ENCODE measurements around the gene CCDC71L.

CCDC71L gene

DNA sequence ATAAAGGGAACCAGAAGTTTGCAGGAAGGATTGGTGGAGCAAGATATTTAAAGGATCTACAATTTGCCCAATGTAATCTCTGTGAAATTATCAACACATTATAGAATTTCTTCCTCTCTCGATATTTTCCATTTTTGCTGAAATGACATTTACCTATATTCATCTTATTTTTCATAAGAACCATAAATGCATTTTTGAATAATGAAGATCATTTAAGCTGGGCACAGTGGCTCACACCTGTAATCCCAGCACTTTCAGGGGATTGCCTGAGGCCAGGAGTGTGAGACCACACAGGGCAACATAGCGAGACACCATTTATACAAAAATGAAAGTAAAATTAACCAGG, 37.7 kb downstream of the CCDC71L start:
- no peak for DNase-seq

DNA sequence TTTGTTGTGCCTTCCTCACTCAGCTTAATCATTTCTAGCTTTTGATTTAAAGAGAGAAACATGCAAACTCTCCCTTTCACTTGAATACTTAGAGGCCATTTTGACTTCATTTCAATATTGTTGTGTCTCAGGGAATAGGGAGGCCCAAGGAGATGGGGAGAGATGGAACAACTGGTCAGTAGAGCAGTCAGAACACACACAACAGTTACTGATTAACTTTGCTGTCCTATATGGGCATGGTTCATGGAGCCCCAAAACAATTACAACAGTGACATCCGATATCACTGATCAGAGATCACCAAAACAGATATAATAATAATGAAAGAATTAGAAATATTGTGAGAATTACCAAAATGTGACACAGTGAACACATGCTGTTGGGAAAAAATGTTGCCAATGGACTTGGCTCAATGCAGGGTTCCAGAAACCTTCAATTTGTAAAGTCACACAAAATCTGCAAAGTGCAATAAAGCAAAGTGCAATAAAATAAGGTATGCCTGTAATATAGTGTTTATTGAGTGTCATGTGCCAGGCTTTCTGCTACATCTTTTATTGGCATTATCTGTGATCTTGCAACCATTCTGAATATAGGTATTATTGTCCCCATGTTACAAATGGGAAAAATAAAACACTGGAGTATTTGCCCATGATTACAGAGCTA, 38.2 kb downstream of the CCDC71L start:
- DNase-seq: no peak

DNA sequence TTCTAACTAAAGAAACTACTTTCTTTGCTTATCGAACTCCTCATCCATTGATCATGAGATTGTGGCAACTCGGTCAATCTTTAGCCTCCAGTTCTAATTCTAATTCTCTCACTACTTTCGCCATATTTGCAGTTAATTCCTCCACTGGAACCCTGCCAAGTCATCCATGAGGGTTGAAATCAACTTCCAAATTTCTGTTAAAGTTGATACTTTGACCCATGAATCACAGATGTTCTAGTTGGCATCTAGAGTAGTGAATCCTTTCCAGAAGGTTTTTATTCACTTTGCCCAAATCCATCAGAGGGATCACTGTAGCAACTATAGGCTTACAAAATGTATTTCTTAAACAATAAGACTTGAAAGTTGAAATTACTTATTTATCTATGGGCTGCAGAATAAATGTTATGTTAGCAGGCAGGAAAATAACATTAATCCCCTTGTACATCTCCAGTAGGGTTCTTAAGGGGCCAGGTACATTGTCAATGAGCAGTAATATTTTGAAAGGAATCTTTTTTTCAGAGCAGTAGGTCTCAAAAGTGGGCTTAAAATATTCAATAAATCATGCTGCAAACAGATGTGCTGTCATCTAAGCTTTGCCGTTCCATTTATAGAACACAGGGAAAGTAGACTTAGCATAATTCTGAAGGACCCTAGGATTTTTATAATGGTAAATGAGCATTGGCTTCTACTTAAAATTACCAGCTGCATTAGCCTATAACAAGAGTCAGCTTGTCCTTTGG, 39.4 kb downstream of the CCDC71L start:
- DNase-seq: no peak

DNA sequence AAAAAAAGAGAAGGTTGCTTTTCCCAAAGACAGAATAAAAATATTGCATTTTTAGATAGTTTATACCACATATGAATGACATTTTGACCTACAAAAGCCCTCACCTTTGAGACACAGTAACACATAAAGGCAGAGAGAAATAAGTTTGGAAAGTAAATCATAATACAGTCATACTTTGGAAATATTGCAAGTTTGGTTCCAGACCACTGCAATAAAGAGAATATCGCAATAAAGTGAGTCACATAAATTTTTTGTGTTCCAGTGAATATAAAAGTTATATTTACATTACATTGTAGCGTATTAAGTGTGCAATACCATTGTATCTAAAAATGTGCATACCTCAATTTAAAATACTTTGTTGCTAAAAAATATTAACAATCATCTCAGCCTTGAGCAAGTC, 40.3 kb downstream of the CCDC71L start:
- no peak for DNase-seq

DNA sequence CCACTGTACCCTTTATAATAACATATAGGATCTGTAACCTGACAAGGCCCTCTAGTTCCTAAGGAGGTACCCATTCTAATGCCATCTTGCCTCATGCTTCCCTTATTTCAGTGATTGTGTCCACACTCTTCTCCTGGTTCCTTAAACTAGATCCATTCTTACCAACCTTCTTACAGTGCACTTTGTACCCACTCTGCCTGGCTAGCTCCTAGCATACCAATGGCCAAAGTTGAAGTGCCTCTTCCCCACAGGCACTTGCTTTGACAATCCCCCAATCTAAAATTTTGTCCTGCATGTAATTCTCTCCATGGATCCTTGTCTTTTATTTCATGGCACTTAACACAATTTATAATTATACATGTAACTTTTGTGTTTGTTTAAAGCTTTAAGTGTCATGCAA, 40.9 kb downstream of the CCDC71L start:
- DNase-seq: no peak

DNA sequence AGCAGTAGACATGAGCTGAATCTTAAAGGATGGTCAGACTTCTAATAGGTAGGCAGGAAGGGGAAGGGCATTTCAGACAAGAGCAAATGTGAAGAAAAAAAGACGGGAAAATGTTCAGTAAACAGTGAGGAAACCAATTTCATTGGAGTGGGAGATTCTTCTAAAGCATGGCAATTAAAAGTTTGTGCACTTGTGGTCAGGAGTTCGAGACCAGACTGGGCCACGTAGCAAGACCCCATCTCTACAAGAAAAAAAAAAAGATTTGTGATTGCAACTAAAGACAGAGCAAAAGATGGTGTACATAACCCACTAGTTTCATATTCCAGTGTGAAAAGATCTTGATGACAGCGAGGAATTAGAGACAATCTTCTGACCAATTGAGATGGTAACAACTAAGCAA, 41.7 kb downstream of the CCDC71L start:
- no peak for DNase-seq

DNA sequence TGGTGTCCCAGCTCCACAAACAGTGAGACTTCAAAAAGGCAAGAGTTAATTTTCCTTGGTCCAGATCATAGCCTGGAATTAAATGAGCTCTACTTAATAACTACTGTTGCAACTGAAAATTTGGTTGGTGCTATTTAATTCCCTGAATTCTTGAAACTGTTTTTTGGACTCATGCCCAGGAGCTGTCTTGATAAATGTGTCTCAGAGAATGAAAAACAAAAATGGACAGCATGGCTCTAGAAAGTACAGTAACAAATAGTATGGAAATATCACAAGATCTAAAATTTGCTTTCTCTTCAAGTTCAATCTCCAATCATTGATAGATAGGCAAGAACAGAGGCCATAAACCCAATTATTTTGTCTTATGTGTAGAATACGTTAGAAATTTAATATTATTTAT, 42.5 kb downstream of the CCDC71L start:
- no peak for DNase-seq

DNA sequence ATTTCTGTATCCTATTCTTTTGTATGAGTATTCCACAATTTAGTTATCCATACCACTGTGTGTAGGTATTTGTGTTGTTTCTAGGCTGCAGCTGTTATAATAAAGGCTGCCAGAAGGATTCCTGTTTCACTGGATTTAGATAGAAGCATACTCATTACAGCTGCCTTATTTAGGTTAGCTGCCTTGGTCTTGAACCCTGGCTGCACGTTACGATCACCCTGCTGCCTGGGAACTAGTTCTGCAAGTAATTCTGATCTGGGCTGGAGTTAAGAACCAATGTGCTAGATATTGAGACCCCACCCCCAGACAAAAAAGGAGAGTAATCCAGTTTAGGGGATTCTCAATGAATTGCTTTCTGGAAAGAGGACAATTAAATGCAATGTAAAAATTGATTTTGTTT, 43.1 kb downstream of the CCDC71L start:
- no peak for DNase-seq

DNA sequence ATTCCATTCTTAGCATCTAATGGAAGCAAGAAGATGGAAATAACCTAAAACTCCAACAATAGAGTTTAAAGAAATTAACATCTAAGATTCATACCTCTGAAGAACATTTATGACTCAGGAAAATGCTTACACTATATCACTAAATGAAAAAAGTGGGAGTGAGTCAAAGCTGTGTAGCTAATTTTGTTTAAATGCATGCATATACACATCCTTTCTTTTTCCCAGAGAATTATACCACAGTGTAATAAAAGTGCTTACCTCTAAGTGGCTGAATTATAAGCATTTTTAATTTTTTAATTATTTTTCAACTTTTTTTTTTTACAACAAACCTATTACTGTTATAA, 44.3 kb downstream of the CCDC71L start:
- DNase-seq: no peak

DNA sequence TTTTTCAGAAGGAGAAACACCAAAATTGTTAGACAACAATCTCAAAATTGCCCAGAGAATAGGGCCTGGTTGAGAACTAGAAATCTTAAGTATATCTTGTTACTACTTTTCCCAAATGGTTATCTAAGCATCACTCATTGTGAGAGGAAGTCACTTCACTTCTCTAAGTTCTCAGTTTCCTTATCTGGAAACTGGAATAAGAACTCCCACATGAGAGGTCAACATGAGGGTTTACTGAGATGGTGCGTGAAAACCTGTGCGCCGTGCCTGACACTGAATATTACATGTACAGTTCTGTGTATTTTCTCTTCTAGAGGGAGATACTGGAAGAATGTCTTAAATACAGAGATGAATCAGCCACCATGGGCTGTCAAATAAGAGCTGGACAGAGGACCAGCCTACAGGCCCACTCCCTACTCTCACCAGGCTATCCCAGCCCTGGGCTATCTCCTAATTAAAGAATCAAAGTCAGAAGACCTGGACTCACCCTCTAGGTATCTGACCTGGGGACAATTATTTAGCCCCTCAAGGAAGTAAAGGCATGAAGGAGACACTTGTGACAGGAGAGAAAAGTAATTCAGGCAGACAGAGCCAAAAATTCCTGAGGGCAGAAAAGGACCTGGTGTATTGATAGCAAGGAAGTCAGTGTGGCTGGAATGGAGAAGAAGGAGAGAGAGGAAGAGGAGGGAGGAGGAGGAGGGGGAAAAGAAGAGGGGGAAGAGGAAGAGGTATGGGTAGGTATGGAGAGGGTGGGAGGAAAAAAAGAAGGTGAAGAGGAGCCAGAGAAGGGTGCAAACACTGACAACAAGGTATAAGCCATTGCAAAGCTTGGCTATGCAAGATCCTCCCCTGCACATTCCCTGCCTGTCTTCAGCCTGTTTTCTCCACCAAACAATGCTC, 44.9 kb downstream of the CCDC71L start:
- DNase-seq: no peak

DNA sequence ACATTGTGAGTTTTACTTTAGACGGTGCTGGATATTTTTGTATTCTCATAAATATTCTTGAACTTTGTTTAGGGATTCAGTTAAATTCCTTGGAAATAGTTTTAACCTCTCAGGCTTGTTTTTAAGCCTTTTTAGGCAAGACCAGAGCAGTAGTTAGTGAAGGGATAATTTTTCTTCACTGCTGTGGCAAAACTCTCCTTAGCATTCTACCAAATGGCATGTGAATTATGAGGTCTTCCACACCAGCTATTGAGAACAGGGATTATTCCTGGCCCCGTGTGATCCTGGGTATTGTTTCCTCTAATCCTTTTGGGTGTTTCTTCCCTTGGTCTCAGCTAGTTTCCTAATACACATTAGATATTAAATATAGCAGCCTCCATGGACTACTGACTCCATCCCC, 46.2 kb downstream of the CCDC71L start:
- DNase-seq: no peak

DNA sequence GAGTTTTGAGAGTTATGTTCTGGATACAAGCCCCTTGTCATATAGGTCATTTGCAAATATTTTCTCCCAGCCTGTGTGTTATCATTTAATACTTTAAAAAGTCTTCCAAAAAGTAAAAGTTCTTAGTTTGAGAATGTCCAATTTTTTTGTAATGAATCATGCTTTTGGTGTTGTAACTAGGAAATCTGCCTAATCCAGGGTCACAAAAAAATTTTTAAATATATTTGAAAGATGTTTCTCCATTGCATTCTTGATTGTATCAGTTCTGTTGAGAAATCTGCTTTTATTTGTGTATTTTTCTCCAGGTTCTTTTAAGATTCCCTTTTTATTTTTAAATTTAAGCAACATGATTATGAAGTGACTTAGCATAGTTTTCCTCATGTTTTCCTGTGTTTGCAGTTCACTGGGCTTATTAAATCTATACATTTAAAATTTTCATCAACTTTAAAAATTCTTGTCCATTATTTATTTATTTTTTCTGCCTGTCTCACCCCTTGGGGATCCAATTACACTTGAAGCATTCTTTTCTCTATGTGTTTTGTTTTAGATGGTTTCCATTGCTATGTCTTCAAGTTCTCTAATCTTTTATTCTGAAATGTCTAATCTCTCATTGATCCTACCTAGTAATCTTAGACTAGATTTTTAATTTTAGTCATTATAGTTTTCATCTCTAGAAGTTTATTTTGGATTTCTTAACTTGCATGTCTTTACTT, 47.0 kb downstream of the CCDC71L start:
- DNase-seq: no peak

DNA sequence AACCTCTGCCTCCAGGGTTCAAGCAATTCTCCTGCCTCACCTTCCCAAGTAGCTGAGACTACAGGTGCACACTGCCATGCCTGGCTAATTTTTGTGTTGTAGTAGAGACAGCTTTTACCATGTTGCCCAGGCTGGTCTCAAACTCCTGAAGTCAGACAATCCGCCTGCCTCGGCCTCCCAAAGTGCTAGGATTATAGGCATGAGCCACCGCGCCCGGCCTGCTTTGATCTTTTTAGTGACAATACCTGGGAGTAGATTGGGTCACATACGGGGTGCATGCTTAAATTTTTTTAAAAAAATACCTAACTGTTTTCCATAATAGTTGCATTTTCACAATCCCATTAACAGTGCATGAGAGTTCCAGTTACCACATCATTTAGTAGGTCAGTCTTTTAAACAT, 47.7 kb downstream of the CCDC71L start:
- DNase-seq: no peak

DNA sequence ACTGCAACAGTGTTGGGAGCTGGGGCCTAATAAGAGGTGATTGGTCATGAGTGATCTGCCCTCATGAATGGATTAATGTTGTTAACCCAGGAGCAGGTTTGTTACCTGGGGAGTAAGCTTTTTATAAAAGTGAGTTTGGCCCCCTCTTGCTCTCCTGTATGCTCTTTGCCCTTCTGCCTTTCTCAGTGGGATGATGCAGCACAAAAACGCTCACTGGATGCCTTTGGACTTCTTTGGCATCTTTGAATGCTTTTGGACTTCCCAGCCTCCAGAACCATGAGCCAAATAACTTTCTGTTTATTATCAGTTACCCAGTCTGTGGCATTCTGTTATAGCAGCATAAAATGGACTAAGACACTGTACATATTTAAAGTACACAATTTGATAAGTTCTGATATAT, 48.5 kb downstream of the CCDC71L start:
- DNase-seq: no peak

DNA sequence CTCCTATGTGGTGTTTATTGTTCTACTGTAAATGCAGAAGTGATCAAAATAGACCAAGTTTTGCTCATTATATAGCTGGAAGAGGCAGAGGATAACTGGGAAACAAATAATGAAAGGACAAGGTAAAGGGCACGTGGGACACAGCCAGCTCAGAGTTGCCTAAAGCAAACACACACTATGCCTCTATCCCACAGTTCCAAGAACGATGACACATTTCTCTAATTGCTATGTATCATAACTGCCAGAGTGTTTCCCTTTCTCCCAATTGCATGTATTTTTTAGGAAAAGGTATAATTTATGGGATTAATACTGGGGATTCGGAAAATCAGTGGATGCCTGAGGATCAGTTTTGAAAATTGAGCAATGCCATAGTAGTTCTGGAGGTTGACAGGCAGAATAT, 49.0 kb downstream of the CCDC71L start:
- DNase-seq: no peak

DNA sequence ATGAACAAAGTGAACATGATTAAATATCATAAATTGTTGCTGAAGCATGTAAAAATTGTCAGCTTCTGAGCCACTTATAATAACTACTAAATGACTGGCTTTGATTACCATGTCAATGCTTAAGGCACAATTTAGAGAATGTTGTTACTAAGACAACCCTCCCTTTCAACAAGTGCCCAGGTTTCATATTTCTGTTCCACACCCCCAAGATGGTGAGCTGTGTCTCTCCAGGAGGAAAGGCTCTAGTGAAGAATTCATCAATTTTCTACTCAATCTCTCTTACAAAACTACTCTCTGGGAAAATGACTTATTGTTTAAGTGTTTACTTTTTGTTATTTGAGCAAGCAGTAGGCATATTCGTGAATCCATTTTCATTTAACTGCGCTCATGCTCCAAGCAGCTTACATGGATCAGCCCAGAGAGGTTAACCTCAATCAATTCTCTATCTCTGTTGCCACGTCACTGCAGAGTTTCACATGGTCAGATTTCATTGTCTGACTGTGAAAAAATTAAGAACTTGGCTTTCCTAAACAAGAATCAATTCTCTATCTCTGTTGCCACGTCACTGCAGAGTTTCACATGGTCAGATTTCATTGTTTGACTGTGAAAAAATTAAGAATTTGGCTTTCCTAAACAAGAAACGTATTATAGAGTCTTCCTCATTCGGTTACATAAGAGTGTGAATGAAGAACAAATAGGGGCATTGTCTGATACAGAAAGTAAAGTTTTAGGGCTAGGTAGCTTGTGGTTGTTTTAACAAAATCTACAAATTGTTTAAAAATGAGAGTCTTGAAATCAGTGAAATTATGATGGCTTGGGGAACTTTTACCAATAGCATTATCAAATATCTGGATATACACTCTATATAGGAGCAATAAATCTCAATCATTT, 49.7 kb downstream of the CCDC71L start:
- DNase-seq: no peak

DNA sequence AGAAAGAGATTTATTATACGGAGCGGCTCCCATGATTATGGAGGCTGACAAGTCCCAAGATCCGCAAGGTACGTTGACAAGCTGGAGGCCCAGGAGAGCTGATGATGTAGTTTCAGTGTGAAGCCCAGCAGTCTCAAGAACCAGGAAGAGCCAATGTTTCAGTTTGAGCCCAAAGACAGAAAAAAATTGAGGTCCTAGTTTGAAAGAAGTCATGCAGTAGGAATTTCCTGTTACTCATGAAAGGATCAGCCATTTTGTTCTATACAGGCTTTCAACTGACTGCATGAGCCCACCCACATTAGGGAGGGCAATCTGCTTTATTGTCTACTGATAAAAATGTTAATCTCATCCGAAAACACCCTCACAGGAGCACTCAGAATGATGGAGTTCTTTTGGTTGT, 51.5 kb downstream of the CCDC71L start:
- no peak for DNase-seq

DNA sequence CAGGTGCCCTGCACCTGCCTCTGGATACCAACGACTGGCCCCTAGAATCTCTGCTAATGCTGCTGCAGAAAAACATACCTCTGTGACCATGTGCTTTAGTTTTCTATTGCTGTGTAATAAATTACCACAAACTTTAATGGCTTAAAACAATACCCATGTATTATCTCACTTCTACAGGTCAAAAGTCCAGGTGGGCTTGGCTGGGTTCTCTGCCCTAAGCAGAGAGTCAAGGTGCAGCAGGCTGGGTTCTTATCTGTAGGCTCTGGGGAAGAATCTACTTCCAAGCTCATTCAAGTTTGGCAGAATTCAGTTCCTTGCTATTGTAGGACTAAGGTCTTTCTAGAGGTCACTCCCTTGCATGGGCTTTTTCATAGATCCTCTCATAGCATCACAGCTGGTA, 52.3 kb downstream of the CCDC71L start:
- DNase-seq: no peak

Data from CD4-positive, alpha-beta T cell treated with Interleukin-6 for 4 hours (primary cell).